ENCODE measurements around the gene SLC12A7. TPM values are rescaled to one million over a fixed set of nuclear protein-coding genes. Genes with fewer than 3 reads are reported as not detected.

SLC12A7 gene
- total RNA-seq, 4 donors from 2014 or later, result 87.2 to 182 (median 116) TPM

DNA sequence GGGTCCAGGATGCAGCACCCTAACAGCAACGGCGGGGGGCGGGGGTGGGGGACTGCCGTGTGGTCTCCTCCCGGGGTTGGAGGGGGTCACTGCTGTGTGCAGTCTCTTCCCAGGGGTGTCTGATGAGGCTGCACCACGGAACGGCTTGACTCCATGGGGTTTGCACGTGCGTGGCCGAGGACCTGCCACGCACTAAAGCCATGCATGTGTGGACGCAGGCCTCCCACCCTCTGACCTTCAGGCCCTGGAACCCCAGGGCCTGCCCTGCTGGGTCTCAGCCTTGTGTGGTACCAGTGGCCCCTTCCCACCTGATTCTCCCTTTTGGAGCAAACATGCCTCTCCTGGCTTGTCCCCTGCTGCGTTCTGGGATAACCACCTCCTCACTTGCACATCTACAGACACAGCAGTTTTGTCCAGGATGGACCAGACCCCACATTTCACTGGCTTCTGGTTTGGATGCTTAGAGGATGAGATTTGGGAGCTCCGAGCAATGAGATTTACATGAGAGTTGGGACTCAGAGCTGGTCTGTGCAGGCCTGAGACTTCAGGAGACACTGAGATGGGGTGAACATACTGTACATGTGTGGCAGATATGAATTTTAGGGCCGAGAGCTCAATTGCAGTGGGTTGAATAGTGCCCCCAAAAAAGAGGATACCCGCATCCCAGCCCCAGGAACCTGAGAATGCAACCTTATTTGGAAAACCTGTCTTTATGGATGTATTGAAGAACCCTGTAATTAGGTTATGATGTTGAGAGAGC lies 45.8 kb downstream of the SLC12A7 start:
- DNase-seq, result no peak
- no peaks in the 10 kb centered on the region for H3K4me1 ChIP-seq
- H3K36me3 ChIP-seq, result peaks cover 0 to 73% (median 0%) of the 10 kb centered on the region in 3 donors
- no peaks in the 10 kb centered on the region for H3K27me3 ChIP-seq
- no peak for TF ChIP-seq POLR2A (IDR thresholded peaks at IDR 0.05)
- TF ChIP-seq, protein P1, sequence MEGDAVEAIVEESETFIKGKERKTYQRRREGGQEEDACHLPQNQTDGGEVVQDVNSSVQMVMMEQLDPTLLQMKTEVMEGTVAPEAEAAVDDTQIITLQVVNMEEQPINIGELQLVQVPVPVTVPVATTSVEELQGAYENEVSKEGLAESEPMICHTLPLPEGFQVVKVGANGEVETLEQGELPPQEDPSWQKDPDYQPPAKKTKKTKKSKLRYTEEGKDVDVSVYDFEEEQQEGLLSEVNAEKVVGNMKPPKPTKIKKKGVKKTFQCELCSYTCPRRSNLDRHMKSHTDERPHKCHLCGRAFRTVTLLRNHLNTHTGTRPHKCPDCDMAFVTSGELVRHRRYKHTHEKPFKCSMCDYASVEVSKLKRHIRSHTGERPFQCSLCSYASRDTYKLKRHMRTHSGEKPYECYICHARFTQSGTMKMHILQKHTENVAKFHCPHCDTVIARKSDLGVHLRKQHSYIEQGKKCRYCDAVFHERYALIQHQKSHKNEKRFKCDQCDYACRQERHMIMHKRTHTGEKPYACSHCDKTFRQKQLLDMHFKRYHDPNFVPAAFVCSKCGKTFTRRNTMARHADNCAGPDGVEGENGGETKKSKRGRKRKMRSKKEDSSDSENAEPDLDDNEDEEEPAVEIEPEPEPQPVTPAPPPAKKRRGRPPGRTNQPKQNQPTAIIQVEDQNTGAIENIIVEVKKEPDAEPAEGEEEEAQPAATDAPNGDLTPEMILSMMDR (IDR thresholded peaks at IDR 0.05), result no peak
- no peak overlapping the region for H3K4me3 ChIP-seq
- H3K27ac ChIP-seq, result no peak overlapping the region
- H3K9me3 ChIP-seq, result no peaks in the 10 kb centered on the region

GRCh38 chr5:1065143-1065750 lies 46.6 kb downstream of the SLC12A7 start:
- TF ChIP-seq, protein P1 (IDR thresholded peaks at IDR 0.05), result no peak
- no peak for TF ChIP-seq POLR2A (IDR thresholded peaks at IDR 0.05)
- H3K27me3 ChIP-seq, result no peaks in the 10 kb centered on the region
- peaks cover 0 to 79% (median 0%) of the 10 kb centered on the region in 3 donors for H3K36me3 ChIP-seq

GRCh38 chr5:1064383-1065142 lies 47.3 kb downstream of the SLC12A7 start:
- Histone ChIP-seq H3K27ac (no peak overlapping the region), H3K4me1 (no peaks in the 10 kb centered on the region), H3K36me3 (peaks cover 0 to 84% (median 0%) of the 10 kb centered on the region in 3 donors), H3K27me3 (no peaks in the 10 kb centered on the region), H3K4me3 (no peak overlapping the region), H3K9me3 (no peaks in the 10 kb centered on the region)
- no peak for DNase-seq
- TF ChIP-seq, protein P1 (IDR thresholded peaks at IDR 0.05), result no peak
- no peak for TF ChIP-seq POLR2A (IDR thresholded peaks at IDR 0.05)

More at GRCh38 chr5:1065143-1065750, 46.6 kb downstream of the SLC12A7 start:
- no peaks in the 10 kb centered on the region for H3K4me1 ChIP-seq
- no peak for DNase-seq
- no peak overlapping the region for H3K27ac ChIP-seq
- H3K4me3 ChIP-seq, result no peak overlapping the region
- no peaks in the 10 kb centered on the region for H3K9me3 ChIP-seq

GRCh38 chr5:1063661-1064382 lies 48.0 kb downstream of the SLC12A7 start:
- Histone ChIP-seq H3K36me3 (peaks cover 0 to 84% (median 0%) of the 10 kb centered on the region in 3 donors), H3K4me1 (no peaks in the 10 kb centered on the region), H3K9me3 (no peaks in the 10 kb centered on the region), H3K27ac (no peak overlapping the region), H3K4me3 (no peak overlapping the region), H3K27me3 (no peaks in the 10 kb centered on the region)
- no peak for DNase-seq
- TF ChIP-seq POLR2A (IDR thresholded peaks at IDR 0.05), result no peak
- TF ChIP-seq, protein P1 (IDR thresholded peaks at IDR 0.05), result no peak
